ENCODE data around the gene MORF4L2.

GRCh38 chrX:103647630-103648029, 38.9 kb downstream of the MORF4L2 start:
- TF ChIP-seq EZH2 (IDR thresholded peaks at IDR 0.05; ENCODE audit: insufficient read depth, poor library complexity, severe bottlenecking) (no peak), EZH2phosphoT487 (IDR thresholded peaks at IDR 0.05; ENCODE audit: insufficient read depth, low read depth) (no peak)

Data from GM23248 (cell line).